ENCODE results near the gene ERN1. TPM values are rescaled to one million over a fixed set of nuclear protein-coding genes. Genes with fewer than 3 reads are reported as not detected.

The ERN1 gene
- total RNA-seq, 1 donor from 2014 or later: 20.6 TPM

DNA sequence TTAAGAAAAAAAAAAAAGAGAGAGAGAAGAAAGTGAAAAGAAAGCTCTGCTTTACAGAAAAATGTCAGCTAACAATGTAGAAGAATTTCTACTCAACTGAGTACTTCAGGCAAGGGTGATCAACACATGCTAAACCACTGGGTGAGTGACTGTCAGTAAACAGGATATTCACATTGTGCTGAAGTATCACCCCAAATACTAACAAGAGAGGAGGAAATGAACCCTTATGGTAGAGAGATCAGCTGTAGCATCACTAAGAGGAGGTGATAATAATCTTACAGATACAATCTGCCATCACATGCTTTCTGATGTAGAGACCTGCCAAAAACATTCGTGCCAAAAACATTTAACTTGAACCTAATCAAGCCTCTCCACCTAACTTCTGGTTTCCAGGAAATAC is 78.8 kb downstream of the ERN1 start:
- TF ChIP-seq, protein P1, sequence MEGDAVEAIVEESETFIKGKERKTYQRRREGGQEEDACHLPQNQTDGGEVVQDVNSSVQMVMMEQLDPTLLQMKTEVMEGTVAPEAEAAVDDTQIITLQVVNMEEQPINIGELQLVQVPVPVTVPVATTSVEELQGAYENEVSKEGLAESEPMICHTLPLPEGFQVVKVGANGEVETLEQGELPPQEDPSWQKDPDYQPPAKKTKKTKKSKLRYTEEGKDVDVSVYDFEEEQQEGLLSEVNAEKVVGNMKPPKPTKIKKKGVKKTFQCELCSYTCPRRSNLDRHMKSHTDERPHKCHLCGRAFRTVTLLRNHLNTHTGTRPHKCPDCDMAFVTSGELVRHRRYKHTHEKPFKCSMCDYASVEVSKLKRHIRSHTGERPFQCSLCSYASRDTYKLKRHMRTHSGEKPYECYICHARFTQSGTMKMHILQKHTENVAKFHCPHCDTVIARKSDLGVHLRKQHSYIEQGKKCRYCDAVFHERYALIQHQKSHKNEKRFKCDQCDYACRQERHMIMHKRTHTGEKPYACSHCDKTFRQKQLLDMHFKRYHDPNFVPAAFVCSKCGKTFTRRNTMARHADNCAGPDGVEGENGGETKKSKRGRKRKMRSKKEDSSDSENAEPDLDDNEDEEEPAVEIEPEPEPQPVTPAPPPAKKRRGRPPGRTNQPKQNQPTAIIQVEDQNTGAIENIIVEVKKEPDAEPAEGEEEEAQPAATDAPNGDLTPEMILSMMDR (IDR thresholded peaks at IDR 0.05; ENCODE audit: unreplicated experiment): no peak
- Mint-ChIP-seq H3K27ac (no peak overlapping the region), H3K4me1 (peaks cover 3% of the 10 kb centered on the region), H3K36me3 (peaks cover 36% of the 10 kb centered on the region), H3K4me3 (no peak overlapping the region), H3K27me3 (ENCODE audit: low read depth) (no peaks in the 10 kb centered on the region), H3K9me3 (no peaks in the 10 kb centered on the region)
- DNase-seq (ENCODE audit: low spot score in 2 of 2, unreplicated experiment in 2 of 2): no peak

DNA sequence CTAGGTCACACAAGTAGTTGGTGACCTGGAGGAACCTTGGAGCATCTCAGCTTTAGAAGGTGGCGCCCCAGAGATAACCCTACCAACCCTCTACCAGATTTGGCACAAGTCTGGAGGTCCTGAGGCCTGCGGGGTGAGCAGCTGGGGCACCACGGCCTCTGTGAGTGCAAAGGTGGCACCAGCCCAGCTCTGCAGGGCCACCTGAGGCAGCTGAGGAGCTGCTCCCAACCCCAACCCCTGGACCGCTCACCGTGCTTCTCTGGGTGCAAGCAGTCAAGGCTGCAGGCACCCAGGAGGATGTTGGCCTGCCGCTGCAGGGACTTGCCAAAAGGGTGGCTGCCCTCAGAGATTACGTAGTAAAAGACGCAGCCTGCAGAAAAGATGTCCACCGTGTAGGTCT is 81.1 kb downstream of the ERN1 start:
- H3K9me3 Mint-ChIP-seq: no peaks in the 10 kb centered on the region

DNA sequence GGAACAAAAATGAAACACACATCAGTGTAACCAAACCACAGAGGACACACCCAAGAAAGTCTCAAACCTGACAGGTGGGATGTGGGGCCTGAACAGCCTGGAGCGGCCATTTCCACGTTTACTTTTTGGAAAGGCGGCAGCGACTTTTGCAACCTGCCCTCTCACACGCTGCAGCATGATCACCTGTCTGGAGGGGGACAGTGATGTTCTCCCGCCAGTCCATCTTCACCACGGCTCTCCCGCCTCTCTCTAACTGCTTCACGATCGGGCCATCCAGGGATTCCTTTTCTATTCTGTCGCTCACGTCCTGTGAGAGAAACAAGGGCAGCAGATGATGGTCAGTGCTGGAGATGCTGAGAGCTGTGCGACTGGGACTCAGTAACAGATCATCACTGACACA is 84.8 kb downstream of the ERN1 start:
- no peak overlapping the region for H3K27ac Mint-ChIP-seq
- peaks cover 28% of the 10 kb centered on the region for H3K36me3 Mint-ChIP-seq
- no peak overlapping the region for H3K4me3 Mint-ChIP-seq
- H3K4me1 Mint-ChIP-seq: no peaks in the 10 kb centered on the region
- no peaks in the 10 kb centered on the region for H3K27me3 Mint-ChIP-seq (ENCODE audit: low read depth)
- TF ChIP-seq, protein P1 (IDR thresholded peaks at IDR 0.05; ENCODE audit: unreplicated experiment): no peak
- DNase-seq (ENCODE audit: low spot score in 2 of 2, unreplicated experiment in 2 of 2): no peak
- no peaks in the 10 kb centered on the region for H3K9me3 Mint-ChIP-seq

More for the DNA sequence above, 81.1 kb downstream of the ERN1 start:
- Mint-ChIP-seq H3K36me3 (peaks cover 38% of the 10 kb centered on the region), H3K27ac (no peak overlapping the region), H3K27me3 (ENCODE audit: low read depth) (no peaks in the 10 kb centered on the region), H3K4me3 (no peak overlapping the region), H3K4me1 (no peaks in the 10 kb centered on the region)
- no peak for DNase-seq (ENCODE audit: low spot score in 2 of 2, unreplicated experiment in 2 of 2)
- TF ChIP-seq, protein P1 (IDR thresholded peaks at IDR 0.05; ENCODE audit: unreplicated experiment): no peak

GRCh38 chr17:64042700-64043485 is 87.1 kb downstream of the ERN1 start:
- no peak for DNase-seq (ENCODE audit: low spot score in 2 of 2, unreplicated experiment in 2 of 2)
- no peaks in the 10 kb centered on the region for H3K27me3 Mint-ChIP-seq (ENCODE audit: low read depth)
- peaks cover 26% of the 10 kb centered on the region for H3K36me3 Mint-ChIP-seq
- H3K9me3 Mint-ChIP-seq: no peaks in the 10 kb centered on the region
- TF ChIP-seq, protein P1 (IDR thresholded peaks at IDR 0.05; ENCODE audit: unreplicated experiment): no peak
- no peak overlapping the region for H3K27ac Mint-ChIP-seq
- no peak overlapping the region for H3K4me3 Mint-ChIP-seq
- H3K4me1 Mint-ChIP-seq: no peaks in the 10 kb centered on the region

DNA sequence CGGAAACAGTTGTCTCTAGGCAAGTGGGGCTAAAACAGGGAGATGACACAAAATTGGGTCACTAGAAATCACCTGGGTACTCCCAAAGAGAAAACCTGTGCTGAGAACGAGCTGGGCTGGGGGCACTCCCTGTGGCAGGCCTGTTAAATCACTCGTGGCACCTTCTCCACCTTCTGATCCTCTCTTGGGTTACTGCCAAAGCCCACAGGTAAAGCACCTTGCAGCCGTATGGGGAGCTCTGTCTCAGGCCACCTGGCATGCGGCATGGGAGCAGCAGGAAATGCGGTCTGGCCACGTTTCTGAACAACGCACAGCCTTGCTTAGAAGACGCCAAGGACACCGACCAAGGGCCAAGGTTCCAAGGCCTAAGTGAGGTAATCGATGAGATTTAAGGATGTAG is 88.0 kb downstream of the ERN1 start:
- H3K4me3 Mint-ChIP-seq: no peak overlapping the region
- DNase-seq (ENCODE audit: low spot score in 2 of 2, unreplicated experiment in 2 of 2): no peak
- no peaks in the 10 kb centered on the region for H3K4me1 Mint-ChIP-seq
- TF ChIP-seq, protein P1 (IDR thresholded peaks at IDR 0.05; ENCODE audit: unreplicated experiment): no peak
- no peak overlapping the region for H3K27ac Mint-ChIP-seq
- no peaks in the 10 kb centered on the region for H3K9me3 Mint-ChIP-seq
- H3K27me3 Mint-ChIP-seq (ENCODE audit: low read depth): no peaks in the 10 kb centered on the region
- H3K36me3 Mint-ChIP-seq: peaks cover 26% of the 10 kb centered on the region
